Measurements from ENCODE around the gene INTS2.

GRCh38 chr17:61836266-61837174 is 91.3 kb downstream of the INTS2 start:
- TF ChIP-seq CTCF (IDR thresholded peaks at IDR 0.05) (no peak), POLR2A (IDR thresholded peaks at IDR 0.05) (no peak)

Data from Peyer's patch (tissue), 4 donors.